H4 (cell line): ENCODE results near the gene NLRP1. TPM values are rescaled to one million over a fixed set of nuclear protein-coding genes. Genes with fewer than 3 reads are reported as not detected.

Source experiments
- DNase-seq: peaks from one replicate; pipeline ENCODE4 v3.0.0-alpha.2; 2015; ENCODE audit warnings: low spot score
- total RNA-seq: library from RNA; depleted of rRNA; stranded (reverse); fragments of >200 nt; shearing (Covaris generic); gene quantifications from 2 replicates; pipeline ENCODE4 v1.2.3, GENCODE V29; 2014

Gene NLRP1
- total RNA-seq, 1 experiment from 2014 or later, result 11.6 TPM

DNA sequence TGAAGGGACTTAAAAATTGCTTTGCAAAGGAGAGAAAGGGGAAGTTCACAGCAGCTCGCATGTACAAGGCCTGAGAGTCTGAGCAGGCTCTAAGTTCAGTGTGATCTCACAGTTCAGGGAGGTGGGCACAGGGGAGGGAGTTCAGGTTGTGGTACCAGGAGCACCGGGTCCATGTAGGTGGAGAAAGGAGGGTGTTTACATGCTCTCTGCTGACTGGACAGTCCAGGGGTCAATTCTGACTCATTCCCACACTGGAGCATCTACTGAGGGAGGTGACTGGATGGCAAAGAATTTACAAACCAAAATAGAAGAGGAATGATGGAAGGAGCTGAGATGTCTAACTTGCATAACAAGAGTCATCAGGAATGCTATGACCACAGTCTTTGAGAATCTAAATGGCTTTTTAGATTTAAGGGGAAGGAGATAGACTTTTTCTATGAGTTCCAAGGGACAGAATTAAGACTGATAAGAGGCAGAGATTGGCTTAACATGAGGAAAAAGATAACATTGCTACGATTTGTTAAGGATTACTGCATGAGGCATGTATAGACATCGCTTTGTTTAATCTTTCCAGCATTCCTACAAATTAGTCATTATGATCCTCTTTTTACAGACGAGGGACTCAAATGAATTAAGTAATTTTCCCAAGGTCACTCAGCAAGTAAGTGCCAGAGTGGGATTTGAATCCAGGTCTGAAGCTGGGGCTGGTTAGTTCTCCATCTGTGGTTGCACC is 68.1 kb downstream of the NLRP1 start:
- peak; percentile 60 for DNase-seq

DNA sequence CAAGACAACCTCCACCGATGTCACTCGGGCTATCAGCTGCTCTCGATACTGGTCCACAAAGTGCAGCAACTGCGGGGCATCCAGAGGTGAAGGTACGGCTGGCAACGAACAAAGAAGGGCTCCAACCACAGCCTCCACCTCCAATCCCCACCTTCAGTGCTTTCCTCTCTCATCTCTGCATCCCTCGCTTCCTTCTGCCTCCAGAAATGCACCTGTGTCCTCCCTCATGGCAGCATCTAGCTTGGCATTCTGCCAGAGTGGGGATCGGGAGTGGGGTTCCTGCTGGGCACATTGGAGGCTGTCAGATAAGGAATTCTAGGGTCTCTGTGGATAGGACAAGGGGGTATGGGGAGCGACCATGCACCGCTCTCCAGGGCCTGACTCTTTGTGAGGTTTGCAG is 69.3 kb downstream of the NLRP1 start:
- no peak for DNase-seq

DNA sequence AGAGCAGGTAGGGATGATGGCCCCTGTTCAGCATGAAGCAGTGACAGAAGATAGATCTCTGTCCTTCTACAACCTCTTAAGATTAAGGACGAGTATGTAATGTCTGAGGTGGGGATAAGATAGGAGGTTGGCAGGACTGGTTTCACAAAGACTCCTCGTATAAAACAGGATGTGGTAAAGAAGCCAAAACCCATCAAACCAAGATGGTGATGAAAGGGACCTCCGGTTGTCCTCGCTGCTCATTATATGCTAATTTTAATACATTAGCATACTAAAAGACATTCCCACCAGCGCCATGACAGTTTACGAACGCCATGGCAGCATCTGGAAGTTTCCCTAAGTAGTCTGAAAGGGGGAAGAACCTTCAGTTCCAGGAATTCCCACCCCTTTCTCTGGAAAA is 70.7 kb downstream of the NLRP1 start:
- DNase-seq, result no peak

DNA sequence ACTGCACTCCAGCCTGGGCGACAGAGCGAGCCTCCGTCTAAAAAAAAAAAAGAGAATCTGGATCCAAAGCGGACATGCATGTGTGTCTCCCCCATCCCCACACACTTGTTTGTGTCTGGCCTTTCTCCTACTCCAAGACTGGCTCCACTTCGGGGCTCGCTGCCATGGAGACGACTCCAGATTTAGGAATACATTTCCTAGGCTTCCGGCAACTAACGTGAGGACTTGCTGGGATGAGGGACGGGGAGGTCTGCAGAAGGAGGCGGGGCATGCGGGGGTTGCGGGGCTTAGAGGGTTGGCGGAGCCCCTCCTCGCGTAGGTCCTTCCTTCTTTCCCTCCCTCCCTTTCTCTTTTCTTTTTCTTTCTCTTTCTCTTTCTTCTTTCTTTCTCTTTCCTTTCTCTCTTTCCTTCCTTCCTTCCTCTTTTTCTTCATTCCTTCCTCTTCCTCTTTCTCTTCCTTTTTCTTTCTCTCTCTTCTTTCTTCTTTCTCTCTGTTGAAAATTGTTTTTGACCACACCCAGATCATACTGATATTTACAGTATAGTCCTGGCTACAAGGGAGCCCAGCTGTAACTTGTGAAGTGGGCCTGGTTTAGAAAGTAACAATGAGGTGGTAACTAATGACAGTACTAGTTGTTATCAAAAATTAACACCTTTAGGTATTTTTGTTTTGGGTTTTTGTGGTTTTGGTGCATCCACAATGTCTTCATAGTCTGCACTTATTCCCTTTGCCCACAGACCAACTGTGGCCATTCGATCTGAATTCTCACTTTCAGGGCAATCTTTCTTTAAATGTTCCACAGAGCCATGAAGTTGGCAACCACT is 72.7 kb downstream of the NLRP1 start:
- no peak for DNase-seq

DNA sequence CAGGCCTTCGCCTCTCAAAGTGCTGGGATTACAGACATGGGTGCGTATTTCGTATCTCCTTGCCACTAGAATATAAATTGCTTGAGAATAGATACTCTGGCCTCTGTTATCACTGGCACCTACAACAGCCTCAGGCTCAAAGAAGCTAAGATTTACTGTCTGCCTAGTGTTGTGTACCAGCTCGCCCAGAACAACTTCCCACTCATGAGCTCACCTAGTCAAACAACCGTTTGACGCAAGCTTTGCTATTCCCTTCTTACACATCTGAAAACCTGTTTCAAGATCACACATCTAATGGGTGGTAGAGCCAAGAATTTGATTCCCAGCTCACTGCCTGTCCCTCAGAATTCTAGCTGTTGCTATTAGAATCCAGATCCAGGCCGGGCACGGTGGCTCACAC is 73.5 kb downstream of the NLRP1 start:
- no peak for DNase-seq

DNA sequence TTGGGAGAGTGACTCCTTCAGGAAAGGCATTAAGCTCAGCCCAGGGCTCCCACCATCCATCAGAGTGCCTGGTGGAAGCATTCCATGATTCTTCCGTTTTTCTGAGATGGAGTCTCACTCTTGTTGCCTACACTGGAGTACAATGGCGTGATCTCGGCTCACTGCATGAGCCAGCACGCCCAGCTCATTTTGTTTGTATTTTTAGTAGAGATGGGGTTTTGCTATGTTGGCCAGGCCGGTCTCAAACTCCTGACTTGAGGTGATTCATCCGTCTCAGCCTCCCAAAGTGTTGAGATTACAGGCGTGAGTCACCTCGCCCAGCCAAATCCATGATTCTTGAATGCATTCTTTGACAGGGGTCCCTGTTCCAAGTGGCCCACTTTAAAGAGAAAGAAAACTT is 74.8 kb downstream of the NLRP1 start:
- peak; percentile 17 for DNase-seq

DNA sequence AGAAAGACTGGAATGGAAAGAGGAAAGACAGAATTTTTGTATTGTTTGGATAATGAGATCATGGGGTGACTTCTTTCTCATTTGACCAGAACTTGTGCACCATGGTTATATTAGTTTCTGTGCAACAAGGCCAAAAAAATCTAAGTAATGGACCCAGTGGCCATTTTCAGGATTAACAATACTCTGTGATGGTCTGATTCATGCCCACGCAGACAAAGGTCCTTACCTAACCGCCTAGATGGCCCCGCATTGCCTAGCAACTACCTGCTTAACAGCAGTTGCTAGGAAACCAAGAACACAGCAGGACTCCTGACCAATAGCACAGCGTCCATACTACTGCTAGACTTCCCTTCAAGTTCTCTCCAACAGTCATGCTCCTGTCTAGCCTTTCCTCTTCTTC is 75.5 kb downstream of the NLRP1 start:
- DNase-seq, result peak; percentile 29

DNA sequence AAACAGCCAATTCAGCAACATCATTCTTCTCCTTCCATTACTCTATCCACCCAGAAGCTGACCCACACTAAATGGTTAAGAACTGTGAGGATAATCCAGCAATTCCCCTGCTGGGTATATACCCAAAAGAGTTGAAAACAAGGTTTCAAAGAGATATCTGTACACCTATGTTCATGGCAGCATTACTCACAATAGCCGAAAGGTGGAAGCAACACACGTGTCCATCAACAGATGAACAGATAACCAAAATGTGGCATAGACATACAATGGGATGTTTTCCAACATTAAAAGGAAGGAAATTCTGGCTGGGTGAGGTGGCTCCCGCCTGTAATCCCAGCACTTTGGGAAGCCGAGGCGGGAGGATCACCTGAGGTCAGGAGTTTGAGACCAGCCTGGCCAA is 78.0 kb downstream of the NLRP1 start:
- no peak for DNase-seq

DNA sequence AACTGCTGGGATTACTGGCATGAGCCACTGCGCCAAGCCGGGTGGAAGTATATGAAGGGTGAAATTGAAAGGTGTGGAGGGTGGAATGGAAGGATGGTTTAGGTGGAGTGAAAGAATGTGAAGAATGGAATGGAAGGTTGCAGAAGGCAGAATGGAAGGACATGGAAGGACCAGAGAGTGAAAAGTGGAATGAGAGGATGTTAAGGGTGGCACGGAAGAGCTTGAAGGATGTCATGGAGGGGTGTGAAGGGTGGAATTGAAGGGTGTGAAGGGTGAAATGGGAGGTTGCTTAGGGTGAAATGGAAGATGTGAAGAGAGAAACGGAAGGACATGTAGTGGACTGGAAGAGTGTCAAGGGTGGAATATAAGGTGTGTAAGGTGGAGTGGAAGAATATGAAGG is 81.8 kb downstream of the NLRP1 start:
- DNase-seq, result no peak

DNA sequence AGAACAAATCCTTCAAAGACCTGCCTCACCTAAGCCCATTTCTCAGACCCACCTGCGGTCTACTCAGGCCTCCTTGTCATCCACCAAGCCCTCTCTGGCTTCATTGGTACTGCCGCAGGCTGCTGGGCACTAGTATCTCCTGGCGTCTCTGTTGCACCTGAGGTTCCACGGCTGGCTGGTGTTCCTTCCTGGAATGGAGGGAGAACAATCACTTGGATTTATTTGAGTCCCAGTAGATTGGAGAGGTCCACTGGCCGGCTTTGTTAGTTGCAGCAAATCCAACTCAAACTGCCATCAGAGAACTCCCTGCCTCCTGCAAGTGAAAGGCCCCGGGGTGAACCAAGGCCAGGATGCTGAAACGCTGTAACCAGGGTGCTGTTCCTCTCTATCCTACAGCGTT is 82.6 kb downstream of the NLRP1 start:
- DNase-seq, result no peak

DNA sequence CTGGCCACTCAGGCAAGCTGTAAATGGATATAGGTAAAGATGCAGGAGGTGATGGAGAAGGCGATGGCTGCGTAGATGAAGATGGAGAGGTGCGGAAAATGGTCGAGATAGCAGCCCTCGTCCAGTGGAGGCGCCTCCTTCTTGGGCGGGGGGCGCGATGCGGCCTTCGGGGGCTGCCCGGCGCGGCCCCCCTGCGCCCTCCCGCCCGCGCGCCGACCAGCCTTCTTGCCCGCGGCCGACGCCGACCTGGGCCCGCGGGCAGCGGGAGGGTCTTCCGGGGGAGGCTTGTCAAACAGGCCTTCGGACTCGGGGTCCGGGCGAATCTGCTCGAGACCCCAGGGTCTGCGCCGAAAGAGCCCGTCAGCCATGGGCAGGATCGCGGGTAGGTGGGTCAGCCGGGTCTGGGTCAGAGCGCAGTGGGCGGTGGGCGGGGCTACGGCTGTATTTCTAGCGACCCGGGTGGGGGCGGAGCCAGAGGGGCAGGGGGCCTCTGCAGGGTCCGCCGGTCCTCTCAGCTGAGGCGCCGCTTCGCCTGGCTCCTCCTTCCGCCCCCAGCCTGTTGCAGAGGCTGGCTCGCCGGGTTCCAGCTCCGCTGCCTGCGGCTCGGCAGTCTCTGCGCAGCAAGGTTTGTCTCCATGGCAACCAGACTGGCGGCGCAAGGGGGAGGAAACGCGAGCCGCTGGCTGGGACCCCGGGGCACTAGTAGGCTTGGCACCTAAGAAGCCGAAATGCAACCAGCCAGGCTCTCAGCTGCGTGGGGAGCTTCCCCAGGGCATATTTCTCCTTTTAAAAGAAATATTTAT is 83.5 kb downstream of the NLRP1 start:
- peak; percentile 72 for DNase-seq

DNA sequence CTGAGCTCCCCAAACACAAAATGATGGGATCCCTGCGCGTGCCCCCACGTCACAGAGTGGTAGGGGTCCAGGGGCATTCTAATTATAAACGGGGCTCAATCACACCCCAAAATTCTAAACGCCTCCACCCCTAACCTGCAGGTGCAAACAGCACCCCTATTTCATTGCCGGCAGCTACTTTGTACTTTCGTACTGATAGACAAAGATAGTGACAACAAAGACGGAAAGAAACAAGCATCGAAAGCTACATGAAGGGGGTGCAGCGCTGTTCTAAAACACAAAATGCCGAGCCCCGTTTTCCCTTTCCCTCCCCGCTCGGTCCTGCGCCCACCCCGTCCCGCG is 84.1 kb downstream of the NLRP1 start:
- no peak for DNase-seq

DNA sequence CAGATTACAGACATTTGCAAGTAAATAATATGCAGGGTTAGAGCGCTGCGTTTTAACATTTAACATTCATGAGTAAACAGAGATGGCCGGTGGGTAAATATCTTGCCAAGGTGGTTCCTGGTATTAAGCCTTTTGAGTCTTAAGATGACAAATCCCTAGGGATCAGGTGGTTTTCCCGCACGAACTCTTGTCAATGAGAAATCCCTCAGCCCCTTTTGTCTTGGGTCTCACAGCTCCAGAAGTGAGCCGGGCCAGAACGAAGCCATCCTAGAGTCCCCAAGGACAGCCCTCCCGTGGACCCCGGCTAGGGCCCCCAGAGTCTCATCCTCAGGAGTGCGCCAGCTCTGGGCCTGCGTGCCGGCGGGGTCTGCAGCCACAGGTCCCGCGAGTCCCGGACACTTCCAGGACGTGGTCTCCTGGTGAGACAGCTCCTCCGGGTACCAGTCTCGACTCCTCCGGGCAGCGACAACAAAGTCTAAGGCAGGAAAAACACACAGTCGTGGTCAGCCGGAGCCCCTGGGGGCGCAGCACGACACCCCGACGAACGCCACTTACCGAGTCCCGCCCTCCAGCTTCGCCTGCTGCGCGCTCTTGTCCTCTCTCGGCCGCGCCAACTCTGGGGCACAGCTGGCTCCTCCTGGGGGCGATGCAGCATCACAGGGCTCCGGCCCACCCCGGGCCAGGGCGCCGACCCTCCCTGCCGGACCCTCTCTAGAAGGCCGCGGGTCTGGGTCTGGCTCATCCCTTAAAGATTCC is 84.7 kb downstream of the NLRP1 start:
- no peak for DNase-seq

DNA sequence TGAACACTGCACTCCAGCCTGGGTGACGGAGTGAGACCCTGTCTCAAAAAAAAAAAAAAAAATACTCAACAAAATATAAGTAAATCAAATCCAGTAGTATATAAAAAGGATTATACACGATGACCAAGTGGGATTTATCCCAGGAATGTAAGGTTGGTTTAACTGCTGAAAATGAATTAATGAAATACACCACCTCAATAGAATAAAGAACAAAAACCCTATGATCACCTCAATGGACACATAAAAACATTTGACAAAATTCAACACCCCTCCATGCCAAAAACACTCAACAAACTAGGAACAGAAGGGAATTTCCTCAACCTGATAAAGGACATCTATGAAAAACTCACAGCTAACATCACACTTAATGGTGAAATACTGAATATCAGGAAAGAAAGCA is 91.3 kb downstream of the NLRP1 start:
- no peak for DNase-seq

DNA sequence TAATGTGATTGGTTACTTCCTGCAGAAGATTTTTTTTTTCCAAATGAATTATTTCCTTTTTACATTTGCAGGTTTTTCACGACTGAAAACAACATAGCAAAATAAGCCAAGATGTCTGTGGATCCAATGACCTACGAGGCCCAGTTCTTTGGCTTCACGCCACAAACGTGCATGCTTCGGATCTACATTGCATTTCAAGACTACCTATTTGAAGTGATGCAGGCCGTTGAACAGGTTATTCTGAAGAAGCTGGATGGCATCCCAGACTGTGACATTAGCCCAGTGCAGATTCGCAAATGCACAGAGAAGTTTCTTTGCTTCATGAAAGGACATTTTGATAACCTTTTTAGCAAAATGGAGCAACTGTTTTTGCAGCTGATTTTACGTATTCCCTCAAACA is 95.6 kb downstream of the NLRP1 start:
- DNase-seq, result no peak

DNA sequence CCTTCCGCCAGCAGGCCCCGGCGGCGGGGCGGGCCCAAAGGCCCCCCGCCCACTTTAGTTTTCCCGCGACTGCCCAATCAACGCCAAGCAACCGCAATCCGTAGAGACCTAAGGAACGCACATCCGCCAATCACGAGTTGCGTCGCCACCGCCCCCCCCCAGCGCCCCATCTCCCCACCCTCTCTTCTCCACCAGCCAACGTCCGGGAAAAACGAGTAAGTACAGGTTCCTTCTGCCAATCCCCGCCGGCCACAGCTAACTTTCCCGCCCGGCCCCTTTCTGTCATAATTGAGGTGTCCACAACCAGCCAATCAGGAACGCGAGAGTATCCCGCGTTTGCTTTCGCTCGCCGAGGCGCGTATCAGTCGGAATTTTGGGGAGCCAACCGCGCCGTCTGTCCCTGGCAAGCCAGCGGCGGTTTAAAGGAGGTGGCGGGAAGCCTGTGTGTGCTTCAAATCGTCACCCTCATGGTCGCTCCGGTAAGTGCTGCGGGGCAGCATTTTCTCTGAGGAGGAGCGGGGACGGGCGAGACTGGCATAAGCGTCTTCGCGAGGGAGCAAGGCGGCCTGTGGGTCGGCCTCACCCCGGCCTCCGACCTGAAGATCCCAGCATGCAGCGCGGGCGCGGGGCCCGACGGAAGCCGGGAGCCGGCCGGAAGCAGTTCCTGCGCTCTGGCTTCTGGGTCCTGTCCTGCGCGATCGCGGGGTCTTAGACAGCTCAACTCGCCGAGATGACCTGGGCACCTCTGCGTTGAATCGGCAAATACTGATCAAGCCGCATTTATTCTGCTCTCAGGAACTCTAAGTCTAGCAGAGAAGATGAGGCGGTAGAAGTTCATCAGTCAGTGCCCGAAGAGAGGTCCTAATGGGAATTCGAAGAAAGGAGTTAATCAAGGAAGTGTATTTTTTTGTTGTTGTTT is 97.8 kb downstream of the NLRP1 start, which contains the start of gene MIS12:
Gene MIS12 (plus strand): TSS at position 361 of the 919 bp plus-strand sequence. CDS start 2,297 bp downstream, outside the sequence.
- peak; percentile 96 for DNase-seq

DNA sequence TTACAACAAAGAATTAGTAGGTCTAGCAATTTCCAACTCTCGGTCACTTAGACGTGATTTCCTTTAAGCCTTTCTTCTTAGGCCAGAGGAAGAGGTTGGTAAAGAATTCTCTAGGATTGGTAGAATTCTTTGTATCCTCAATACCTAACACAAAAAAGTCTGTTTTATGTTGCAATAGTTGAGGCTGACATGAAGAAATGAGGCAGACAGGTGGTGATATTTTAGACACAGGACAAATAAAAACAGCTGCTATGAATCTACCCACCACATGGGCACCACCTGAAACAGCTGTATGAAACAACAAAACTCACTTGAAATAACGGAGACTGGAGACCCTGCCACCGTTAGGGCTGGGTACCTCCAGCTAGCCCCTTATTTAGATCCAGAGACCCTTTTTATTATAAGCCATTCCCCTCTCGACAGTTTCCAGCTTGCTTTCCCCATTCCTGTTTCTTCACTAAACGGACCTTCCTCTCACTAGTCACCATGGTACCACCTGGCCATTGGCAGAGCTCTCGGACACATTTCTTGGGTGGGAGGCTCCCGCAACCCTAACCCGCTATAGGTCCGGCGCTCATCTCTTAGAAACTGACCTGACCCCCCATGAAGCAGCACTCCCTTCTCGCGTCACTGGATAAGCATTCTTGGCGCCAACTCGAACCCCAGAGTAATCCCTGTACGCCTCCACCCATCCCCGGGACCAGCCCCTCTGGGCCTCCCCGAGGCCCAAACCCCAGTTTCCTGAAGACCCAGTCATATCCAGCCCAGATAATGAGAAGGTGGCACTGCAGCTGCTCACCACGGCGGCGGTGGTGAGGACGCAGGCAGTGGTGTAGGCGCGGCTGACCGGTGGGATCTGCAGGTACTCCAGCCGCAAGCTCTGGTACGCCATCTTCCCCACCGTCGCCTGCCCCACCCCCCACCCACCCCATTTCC is 98.8 kb downstream of the NLRP1 start, which contains the start of gene DERL2:
Gene DERL2 (minus strand): TSS at position 909 of the 936 bp plus-strand sequence. CDS start 17 bp downstream, at position 892.
- no peak for DNase-seq

DNA sequence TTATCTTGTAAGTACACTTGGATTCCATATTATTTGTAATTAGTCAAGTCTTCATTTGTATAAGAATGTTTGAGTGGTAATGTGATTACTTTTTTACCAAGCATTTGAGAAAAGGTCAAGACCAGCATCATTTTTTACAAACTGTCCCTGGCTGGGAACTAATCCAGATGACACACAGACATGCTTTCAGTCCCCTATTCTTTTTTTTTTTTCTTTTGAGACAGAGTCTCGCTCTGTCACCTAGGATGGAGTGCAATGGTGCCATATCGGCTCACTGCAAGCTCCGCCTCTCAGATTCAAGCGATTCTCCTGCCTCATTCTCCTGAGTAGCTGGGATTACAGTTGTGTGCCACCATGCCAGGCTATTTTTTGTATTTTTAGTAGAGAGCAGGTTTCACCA is 102.9 kb downstream of the NLRP1 start:
- DNase-seq, result no peak

DNA sequence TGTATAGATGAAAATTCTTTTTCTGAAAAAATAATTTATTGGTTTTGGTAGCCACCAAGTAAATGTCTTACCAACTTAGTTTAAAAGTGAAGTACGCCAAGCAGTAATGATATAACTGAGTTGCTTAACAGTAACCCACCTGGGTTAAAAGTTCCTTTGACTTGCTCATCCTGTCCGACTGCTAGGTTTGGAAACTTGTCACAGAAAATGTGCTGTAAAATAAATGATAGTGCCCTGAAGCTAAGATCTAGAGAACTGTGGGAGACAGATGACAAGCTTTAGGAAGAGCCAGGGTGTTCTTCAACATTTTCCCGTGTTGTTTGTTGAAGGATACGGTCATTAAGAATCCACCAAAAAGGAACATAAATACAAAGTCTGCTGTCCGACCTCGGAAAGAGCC is 103.3 kb downstream of the NLRP1 start:
- DNase-seq, result no peak
